Liver (tissue), 9 donors: ENCODE results near the gene INTS6L. TPM values are rescaled to one million over a fixed set of nuclear protein-coding genes. Genes with fewer than 3 reads are reported as not detected.

Source experiments
- DNase-seq: peaks from one replicate; pipeline ENCODE4 v3.0.0-alpha.2; 2017; ENCODE audit warnings: low spot score
- H3K27ac ChIP-seq, 2 donors: one replicate each; pipeline ENCODE4 v1.7.0; 2013; ENCODE audit warnings: inconsistent platforms in 2 of 2, low read length in 2 of 2, control low read depth in 1 of 2, low read depth in 1 of 2, mild to moderate bottlenecking in 1 of 2
- H3K27me3 ChIP-seq, 4 donors: one replicate each; pipeline versions ENCODE4 v1.6.1 to v1.7.0; 2013; ENCODE audit warnings: low read length in 3 of 4, inconsistent platforms in 1 of 4, mild to moderate bottlenecking in 1 of 4, moderate library complexity in 1 of 4; ENCODE audit not compliant: control insufficient read depth in 4 of 4, insufficient read depth in 4 of 4
- H3K36me3 ChIP-seq, 4 donors: one replicate each; pipeline versions ENCODE4 v1.6.1 to v1.7.0; 2013; ENCODE audit warnings: low read length in 3 of 4, mild to moderate bottlenecking in 3 of 4, low read depth in 1 of 4, moderate library complexity in 1 of 4; ENCODE audit not compliant: control insufficient read depth in 4 of 4, insufficient read depth in 3 of 4
- H3K4me1 ChIP-seq, 4 donors: one replicate each; pipeline versions ENCODE4 v1.6.1 to v1.7.0; 2013; ENCODE audit warnings: low read length in 3 of 4, mild to moderate bottlenecking in 3 of 4, moderate library complexity in 1 of 4; ENCODE audit not compliant: control insufficient read depth in 4 of 4, insufficient read depth in 4 of 4
- H3K4me3 ChIP-seq, 3 donors: one replicate each; pipeline versions ENCODE4 v1.6.1 to v1.7.0; 2013; ENCODE audit warnings: low read length in 3 of 3, control low read depth in 1 of 3, low read depth in 1 of 3, mild to moderate bottlenecking in 1 of 3
- H3K9ac ChIP-seq, 2 donors: one replicate each; pipeline ENCODE4 v1.7.0; 2013; ENCODE audit warnings: low read length in 2 of 2, mild to moderate bottlenecking in 2 of 2, moderate library complexity in 2 of 2, control low read depth in 1 of 2, low read depth in 1 of 2
- H3K9me3 ChIP-seq, 4 donors: one replicate each; pipeline versions ENCODE4 v1.6.1 to v1.7.0; 2013; ENCODE audit warnings: low read length in 3 of 4; ENCODE audit not compliant: control insufficient read depth in 4 of 4
- EGR1 ChIP-seq, 2 donors: IDR thresholded peaks; 2 replicates each; pipeline ENCODE4 v1.6.1; 2016 to 2018; ENCODE audit warnings: antibody characterized with exemption in 2 of 2, low read depth in 2 of 2
- FOXA2 ChIP-seq: IDR thresholded peaks from 2 replicates; pipeline ENCODE4 v1.6.1; 2016; ENCODE audit warnings: antibody characterized with exemption
- GABPA ChIP-seq, 2 donors: IDR thresholded peaks in 1 of 2; conservative IDR thresholded peaks in 1 of 2; 2 replicates each; pipeline ENCODE4 v1.6.1; 2016; ENCODE audit warnings: antibody characterized with exemption in 2 of 2, mild to moderate bottlenecking in 1 of 2, moderate library complexity in 1 of 2
- HNF4G ChIP-seq: IDR thresholded peaks from 2 replicates; pipeline ENCODE4 v1.6.1; 2016; ENCODE audit warnings: antibody characterized with exemption
- JUND ChIP-seq, 2 donors: IDR thresholded peaks; 2 replicates each; pipeline ENCODE4 v1.6.1; 2016; ENCODE audit warnings: antibody characterized with exemption in 2 of 2
- RAD21 ChIP-seq, 2 donors: IDR thresholded peaks; 2 replicates each; pipeline ENCODE4 v1.6.1; 2016; ENCODE audit warnings: antibody characterized with exemption in 2 of 2, mild to moderate bottlenecking in 2 of 2
- RXRA ChIP-seq, 2 donors: IDR thresholded peaks; 2 replicates each; pipeline ENCODE4 v1.6.1; 2017 to 2018; ENCODE audit warnings: antibody characterized with exemption in 2 of 2, mild to moderate bottlenecking in 1 of 2
- SP1 ChIP-seq: IDR thresholded peaks from 2 replicates; pipeline ENCODE4 v1.6.1; 2018; ENCODE audit warnings: antibody characterized with exemption, mild to moderate bottlenecking
- TAF1 ChIP-seq: conservative IDR thresholded peaks from 2 replicates; pipeline ENCODE4 v1.6.1; 2016; ENCODE audit warnings: antibody characterized with exemption, mild to moderate bottlenecking
- YY1 ChIP-seq: IDR thresholded peaks from 2 replicates; pipeline ENCODE4 v1.6.1; 2016; ENCODE audit warnings: antibody characterized with exemption, mild to moderate bottlenecking
- WGBS: extraction: QIAGEN DNeasy Blood & Tissue Kit; methylation state at CpG from one replicate; pipeline ENCODE4 v1.1.7; 2013; 5-methylcytosine and 5-hydroxymethylcytosine counted together
- polyA plus RNA-seq, 2 donors: library from polyadenylated mRNA; stranded (reverse) in 1 of 2; unstranded in 1 of 2; fragments of 200-250 nt in 1 of 2; fragments of >200 nt in 1 of 2; fragmentation: Nextera tagmentation in 1 of 2; extraction: Ambion mirVana in 1 of 2; gene quantifications; one replicate each; pipeline versions ENCODE4 v1.2.1 to v1.2.3, GENCODE V29; 2013 to 2015
- total RNA-seq, 2 donors: library from RNA; depleted of rRNA; stranded (reverse); fragments of >200 nt; gene quantifications; one replicate each; pipeline ENCODE4 v1.2.3, GENCODE V29; 2014
- TF ChIP-seq, protein P1 (sequence below): fragments of 150-350 bp; IDR thresholded peaks from 2 replicates; pipeline ENCODE4 v1.5.1; 2017; ENCODE audit warnings: improper control_type of control experiment, low read depth, low read length; ENCODE audit not compliant: missing input control
- TF ChIP-seq, protein P2 (sequence below): IDR thresholded peaks from 2 replicates; pipeline ENCODE4 v1.6.1; 2016; ENCODE audit warnings: antibody characterized with exemption
- TF ChIP-seq, protein P3 (sequence below): IDR thresholded peaks from 2 replicates; pipeline ENCODE4 v1.6.1; 2016; ENCODE audit warnings: antibody characterized with exemption
- donor health status: healthy.
- donor health status: healthy.
- donor health status: healthy.
- donor health status: healthy.
- donor health status: healthy.

The INTS6L gene
- total and polyA plus RNA-seq, 4 donors: 0.49 to 8.2 (median 1.2) TPM

DNA sequence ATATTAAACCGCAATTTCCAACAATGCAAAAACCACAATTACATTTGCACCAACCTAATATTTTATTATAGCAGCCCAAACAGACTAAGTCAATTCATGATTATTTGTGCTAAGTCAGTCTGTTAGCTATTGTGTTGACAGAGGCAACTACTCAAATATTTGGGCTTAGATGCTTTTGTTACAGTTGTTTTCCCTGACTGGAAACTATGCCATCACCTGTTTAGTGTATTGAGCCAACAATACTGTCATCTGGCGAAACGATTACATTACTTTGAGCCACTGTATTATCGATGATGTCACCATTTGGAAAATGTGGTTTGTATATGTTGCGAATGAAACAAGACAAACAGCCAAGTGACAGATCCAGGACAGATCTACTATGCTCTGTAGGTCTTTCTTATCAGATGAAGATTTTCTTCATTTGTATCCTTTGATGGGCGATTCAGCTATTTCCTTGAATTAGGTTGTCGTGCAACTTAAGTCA is 38.7 kb upstream of the INTS6L start:
- WGBS: 75% methylated on average over 7 of the region's 7 CpGs
- H3K27ac ChIP-seq: no peak overlapping the region
- no peak for DNase-seq
- no peak overlapping the region for H3K9ac ChIP-seq
- no peaks in the 10 kb centered on the region for H3K9me3 ChIP-seq
- H3K4me3 ChIP-seq: no peak overlapping the region
- TF ChIP-seq EGR1 (IDR thresholded peaks at IDR 0.05; ENCODE audit: low read depth in 2 of 2) (no peak), GABPA (IDR thresholded peaks at IDR 0.05 in 1 of 2, conservative IDR thresholded peaks at IDR 0.05 in 1 of 2) (no peak), JUND (IDR thresholded peaks at IDR 0.05) (no peak), YY1 (no peak), FOXA2 (no peak), SP1 (no peak), TAF1 (no peak), RXRA (IDR thresholded peaks at IDR 0.05) (no peak), RAD21 (IDR thresholded peaks at IDR 0.05) (no peak)
- TF ChIP-seq, protein P1, sequence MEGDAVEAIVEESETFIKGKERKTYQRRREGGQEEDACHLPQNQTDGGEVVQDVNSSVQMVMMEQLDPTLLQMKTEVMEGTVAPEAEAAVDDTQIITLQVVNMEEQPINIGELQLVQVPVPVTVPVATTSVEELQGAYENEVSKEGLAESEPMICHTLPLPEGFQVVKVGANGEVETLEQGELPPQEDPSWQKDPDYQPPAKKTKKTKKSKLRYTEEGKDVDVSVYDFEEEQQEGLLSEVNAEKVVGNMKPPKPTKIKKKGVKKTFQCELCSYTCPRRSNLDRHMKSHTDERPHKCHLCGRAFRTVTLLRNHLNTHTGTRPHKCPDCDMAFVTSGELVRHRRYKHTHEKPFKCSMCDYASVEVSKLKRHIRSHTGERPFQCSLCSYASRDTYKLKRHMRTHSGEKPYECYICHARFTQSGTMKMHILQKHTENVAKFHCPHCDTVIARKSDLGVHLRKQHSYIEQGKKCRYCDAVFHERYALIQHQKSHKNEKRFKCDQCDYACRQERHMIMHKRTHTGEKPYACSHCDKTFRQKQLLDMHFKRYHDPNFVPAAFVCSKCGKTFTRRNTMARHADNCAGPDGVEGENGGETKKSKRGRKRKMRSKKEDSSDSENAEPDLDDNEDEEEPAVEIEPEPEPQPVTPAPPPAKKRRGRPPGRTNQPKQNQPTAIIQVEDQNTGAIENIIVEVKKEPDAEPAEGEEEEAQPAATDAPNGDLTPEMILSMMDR: no peak
- TF ChIP-seq, protein P2, sequence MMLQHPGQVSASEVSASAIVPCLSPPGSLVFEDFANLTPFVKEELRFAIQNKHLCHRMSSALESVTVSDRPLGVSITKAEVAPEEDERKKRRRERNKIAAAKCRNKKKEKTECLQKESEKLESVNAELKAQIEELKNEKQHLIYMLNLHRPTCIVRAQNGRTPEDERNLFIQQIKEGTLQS: no peak
- TF ChIP-seq, protein P3, sequence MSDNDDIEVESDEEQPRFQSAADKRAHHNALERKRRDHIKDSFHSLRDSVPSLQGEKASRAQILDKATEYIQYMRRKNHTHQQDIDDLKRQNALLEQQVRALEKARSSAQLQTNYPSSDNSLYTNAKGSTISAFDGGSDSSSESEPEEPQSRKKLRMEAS: no peak
- no peaks in the 10 kb centered on the region for H3K4me1 ChIP-seq
- H3K36me3 ChIP-seq: no peaks in the 10 kb centered on the region
- no peaks in the 10 kb centered on the region for H3K27me3 ChIP-seq

DNA sequence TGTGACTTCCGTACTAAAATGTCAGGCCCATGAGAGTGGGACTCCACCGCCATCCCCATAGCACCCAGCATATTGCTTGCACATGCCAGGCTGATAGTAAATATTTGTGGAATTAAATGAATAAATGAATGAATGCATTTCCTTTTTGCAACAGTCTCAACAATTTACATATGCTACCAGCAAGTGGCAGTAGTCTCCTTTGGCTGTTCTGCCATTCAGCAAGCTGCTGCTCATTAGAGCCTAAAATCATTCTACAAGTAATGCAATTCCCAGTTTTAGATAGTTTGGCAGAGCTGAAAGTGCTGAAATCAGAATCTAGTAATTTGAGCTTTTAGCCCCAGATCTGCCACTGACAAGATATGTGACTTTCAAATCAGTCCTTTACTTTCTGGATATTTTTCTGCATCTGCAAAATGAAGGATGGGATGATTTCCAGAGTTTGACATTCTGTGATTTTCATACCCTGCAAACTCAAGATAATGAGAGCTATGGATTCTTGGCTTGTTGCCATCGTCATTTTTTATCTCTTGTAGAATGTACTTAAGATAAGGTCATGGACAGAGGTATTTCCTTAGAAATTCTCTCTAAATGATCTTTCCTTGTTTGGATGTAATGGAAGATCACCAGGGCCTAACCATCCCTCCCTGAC is 35.7 kb upstream of the INTS6L start:
- WGBS: 25% methylated on average over 3 of the region's 3 CpGs
- Histone ChIP-seq H3K4me3 (no peak overlapping the region), H3K9me3 (no peaks in the 10 kb centered on the region), H3K27me3 (no peaks in the 10 kb centered on the region), H3K9ac (no peak overlapping the region), H3K4me1 (no peaks in the 10 kb centered on the region), H3K36me3 (no peaks in the 10 kb centered on the region), H3K27ac (no peak overlapping the region)
- TF ChIP-seq JUND (IDR thresholded peaks at IDR 0.05): no peak
- TF ChIP-seq HNF4G: no peak
- peak; percentile 73 to 82 for TF ChIP-seq RAD21 (IDR thresholded peaks at IDR 0.05)
- TF ChIP-seq, protein P1: peak; percentile 23
- no peak for DNase-seq

DNA sequence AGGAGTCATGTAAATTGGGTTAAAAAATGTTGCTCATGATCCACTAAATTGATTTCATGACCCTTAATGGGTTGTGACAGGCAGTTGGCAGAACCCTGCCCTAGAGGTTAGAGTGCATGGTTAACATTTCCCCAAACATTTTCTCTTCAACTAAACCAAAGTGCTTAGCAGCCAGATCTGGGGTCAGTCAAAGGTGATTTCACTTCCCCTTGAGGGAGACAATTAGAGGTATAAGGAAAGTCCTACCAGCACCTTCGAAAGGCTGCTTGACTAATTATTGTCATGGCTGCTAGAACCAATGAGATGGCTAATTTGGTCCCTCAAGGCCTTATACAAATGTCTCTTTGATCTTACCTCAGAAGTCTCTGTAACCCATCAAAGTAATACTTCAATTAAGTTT is 30.9 kb upstream of the INTS6L start:
- H3K27ac ChIP-seq: no peak overlapping the region
- no peaks in the 10 kb centered on the region for H3K27me3 ChIP-seq
- WGBS: 87% methylated on average over 1 of the region's 1 CpG
- TF ChIP-seq RAD21 (IDR thresholded peaks at IDR 0.05) (no peak), JUND (IDR thresholded peaks at IDR 0.05) (no peak)
- TF ChIP-seq, protein P3: no peak
- H3K9me3 ChIP-seq: no peaks in the 10 kb centered on the region
- H3K4me1 ChIP-seq: no peaks in the 10 kb centered on the region
- H3K4me3 ChIP-seq: no peak overlapping the region
- H3K36me3 ChIP-seq: no peaks in the 10 kb centered on the region
- H3K9ac ChIP-seq: no peak overlapping the region
- no peak for DNase-seq
